Brain microvascular endothelial cell (primary cell): ENCODE results near the gene DOCK10.

Experiments used
- DNase-seq: peaks from one replicate; pipeline ENCODE4 v3.0.0-alpha.2; 2020
- H3K27ac ChIP-seq: fragments of 250-450 bp; sonication (Bioruptor Pico); 2 replicates; pipeline ENCODE4 v1.5.1; 2020; ENCODE audit warnings: mild to moderate bottlenecking, moderate library complexity
- H3K27me3 ChIP-seq: fragments of 250-450 bp; sonication (Bioruptor Pico); replicated peaks from 2 replicates; pipeline ENCODE4 v1.5.1; 2020; ENCODE audit warnings: mild to moderate bottlenecking
- H3K36me3 ChIP-seq: fragments of 250-450 bp; sonication (Bioruptor Pico); replicated peaks from 2 replicates; pipeline ENCODE4 v1.5.1; 2020; ENCODE audit warnings: mild to moderate bottlenecking
- H3K4me3 ChIP-seq: 2 replicates; pipeline ENCODE4 v1.5.1; 2011; ENCODE audit warnings: low read depth, mild to moderate bottlenecking, control low read depth, low read length, moderate library complexity
- in situ Hi-C: cut with HindIII; loops from 2 replicates; pipeline ENCODE4 v1.10.0; 2017; ENCODE audit warnings: low sequenced_read_pairs, low pct_ligation_motif_present
- TF ChIP-seq, protein P1 (sequence below): IDR thresholded peaks from 2 replicates; pipeline ENCODE4 v1.5.1; 2011; ENCODE audit warnings: low read depth, mild to moderate bottlenecking, moderate library complexity, low read length, control low read depth, inconsistent platforms; ENCODE audit errors: missing control alignments

DOCK10 gene

DNA sequence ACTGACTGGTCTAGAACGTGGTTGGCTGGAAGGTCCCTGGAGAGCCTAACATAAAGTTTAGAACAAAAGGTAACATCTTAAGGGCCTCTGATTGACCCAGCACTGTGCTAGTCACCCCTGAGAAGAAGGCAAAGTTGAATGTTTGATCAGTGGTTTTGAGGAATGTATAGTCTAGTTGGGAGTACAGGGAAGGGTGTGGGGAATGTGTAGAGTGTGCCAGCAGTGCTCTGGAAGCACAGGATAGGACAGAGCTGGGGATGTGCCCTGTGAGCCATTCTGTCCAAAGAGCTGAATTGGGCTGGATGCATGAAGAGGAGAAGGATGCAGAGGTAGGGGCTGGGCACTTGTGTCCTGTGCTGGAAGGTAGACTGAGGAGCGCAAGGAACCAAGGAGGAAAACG lies 41.0 kb upstream of the DOCK10 start:
- Histone ChIP-seq H3K4me3 (no peak overlapping the region), H3K27me3 (no peaks in the 10 kb centered on the region), H3K27ac (no peak overlapping the region), H3K36me3 (no peaks in the 10 kb centered on the region)
- DNase-seq, result no peak
- TF ChIP-seq, protein P1, sequence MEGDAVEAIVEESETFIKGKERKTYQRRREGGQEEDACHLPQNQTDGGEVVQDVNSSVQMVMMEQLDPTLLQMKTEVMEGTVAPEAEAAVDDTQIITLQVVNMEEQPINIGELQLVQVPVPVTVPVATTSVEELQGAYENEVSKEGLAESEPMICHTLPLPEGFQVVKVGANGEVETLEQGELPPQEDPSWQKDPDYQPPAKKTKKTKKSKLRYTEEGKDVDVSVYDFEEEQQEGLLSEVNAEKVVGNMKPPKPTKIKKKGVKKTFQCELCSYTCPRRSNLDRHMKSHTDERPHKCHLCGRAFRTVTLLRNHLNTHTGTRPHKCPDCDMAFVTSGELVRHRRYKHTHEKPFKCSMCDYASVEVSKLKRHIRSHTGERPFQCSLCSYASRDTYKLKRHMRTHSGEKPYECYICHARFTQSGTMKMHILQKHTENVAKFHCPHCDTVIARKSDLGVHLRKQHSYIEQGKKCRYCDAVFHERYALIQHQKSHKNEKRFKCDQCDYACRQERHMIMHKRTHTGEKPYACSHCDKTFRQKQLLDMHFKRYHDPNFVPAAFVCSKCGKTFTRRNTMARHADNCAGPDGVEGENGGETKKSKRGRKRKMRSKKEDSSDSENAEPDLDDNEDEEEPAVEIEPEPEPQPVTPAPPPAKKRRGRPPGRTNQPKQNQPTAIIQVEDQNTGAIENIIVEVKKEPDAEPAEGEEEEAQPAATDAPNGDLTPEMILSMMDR, result no peak
- in situ Hi-C loops, result no loop called here

DNA sequence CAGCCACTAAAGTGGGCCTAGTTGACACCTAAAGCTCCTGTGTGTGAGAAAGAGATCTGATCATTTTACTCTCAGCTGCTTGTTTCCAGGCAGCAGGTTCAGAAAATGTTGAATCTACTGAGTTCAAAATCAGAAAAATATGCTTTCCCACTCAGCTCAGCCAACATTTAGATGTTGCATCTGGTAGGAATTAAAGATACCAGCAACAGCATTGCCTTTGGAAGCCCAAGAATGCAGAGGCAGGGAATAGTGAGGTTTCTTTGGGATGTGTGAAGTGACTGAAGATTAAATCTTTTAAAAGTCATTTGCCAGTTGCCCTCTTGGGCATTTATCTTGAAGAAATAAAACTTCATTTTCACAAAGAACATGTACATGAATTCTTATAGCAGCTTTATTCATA lies 33.9 kb upstream of the DOCK10 start:
- Histone ChIP-seq H3K27ac (no peak overlapping the region), H3K27me3 (no peaks in the 10 kb centered on the region), H3K36me3 (no peaks in the 10 kb centered on the region), H3K4me3 (no peak overlapping the region)
- in situ Hi-C loops, result no loop called here
- TF ChIP-seq, protein P1, result no peak
- no peak for DNase-seq

DNA sequence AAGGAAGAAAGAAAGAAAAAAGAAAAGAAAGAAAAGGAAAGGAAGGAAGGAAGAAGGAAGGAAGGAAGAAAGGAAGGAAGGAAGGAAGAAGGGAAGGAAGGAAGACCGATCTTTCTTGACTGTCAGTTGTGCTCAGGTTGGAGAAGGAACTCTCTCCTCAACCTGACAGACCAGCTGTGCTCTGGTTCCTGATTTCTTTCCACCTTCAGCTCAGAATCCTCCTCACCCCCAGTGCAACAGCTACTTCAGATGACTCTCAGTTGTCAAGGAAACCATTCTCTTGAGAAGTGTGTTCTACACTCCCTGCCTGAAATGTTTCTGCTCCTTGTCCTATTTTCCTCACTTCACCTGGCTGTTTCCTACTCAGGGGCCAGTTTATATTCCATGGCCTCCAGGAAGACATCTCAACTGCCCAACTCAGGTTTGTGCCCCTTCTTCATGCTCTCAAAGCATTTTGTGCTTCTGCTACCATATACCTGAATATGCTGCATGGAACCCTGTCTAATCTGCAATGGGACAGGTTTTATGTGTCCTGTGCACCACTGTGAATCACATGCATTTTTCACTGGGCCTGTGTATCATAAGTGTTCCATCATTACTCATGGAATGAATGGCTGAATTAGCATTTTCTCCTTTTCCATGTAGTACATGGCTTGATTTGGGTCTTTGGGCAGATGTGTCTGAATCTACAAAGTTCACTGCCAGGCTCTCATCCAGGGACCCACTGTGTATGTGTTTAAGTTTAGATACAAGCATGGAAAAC lies 32.8 kb upstream of the DOCK10 start:
- TF ChIP-seq, protein P1, result no peak
- DNase-seq, result no peak
- Histone ChIP-seq H3K27ac (peak overlapping the region; percentile 82), H3K27me3 (no peaks in the 10 kb centered on the region), H3K4me3 (no peak overlapping the region), H3K36me3 (no peaks in the 10 kb centered on the region)
- in situ Hi-C loops, result no loop called here

DNA sequence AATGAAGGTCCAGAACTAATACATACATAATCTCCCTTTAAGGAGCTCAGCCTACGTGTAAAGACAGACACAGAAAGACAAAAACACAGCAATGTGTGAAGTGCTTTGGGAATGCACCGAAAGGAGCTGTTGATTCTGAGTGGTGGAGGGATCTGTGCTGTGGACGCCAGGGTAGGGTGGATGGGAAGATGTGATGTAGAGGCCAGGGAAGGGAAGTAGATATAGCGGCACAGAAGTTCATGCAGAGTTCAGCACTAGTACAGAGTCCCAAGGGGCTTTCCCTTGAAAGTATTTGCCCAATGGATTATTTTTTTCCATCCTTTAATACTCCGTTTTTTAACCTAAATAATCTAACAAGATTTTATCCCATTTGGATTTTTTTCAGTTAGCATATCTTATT lies 32.1 kb upstream of the DOCK10 start:
- in situ Hi-C loops, result no loop called here
- TF ChIP-seq, protein P1, result no peak
- no peak overlapping the region for H3K4me3 ChIP-seq
- no peaks in the 10 kb centered on the region for H3K27me3 ChIP-seq
- H3K27ac ChIP-seq, result peak overlapping the region; percentile 82
- no peaks in the 10 kb centered on the region for H3K36me3 ChIP-seq
- peak; percentile 90 for DNase-seq

DNA sequence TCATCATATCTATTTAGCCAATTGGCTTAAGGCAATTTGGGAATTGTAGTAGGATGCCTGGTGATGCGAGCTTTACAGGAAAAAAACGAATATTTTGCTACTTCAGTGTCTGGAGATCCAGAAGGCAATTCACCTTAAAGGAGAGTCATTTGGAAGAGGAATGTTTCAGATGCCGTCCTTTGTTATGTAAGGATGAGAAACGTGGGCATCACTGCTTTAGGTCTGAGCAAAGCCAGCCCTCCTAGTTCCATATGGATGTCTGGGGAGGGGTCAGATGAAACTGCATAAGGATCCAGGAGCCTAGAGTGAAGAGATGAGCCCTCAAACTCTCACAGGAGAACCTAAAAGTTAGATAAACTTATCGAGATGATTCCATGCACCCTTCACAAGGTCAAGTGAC lies 30.9 kb upstream of the DOCK10 start:
- in situ Hi-C loops, result no loop called here
- H3K27ac ChIP-seq, result no peak overlapping the region
- H3K27me3 ChIP-seq, result no peaks in the 10 kb centered on the region
- TF ChIP-seq, protein P1, result no peak
- H3K4me3 ChIP-seq, result no peak overlapping the region
- no peaks in the 10 kb centered on the region for H3K36me3 ChIP-seq
- no peak for DNase-seq

DNA sequence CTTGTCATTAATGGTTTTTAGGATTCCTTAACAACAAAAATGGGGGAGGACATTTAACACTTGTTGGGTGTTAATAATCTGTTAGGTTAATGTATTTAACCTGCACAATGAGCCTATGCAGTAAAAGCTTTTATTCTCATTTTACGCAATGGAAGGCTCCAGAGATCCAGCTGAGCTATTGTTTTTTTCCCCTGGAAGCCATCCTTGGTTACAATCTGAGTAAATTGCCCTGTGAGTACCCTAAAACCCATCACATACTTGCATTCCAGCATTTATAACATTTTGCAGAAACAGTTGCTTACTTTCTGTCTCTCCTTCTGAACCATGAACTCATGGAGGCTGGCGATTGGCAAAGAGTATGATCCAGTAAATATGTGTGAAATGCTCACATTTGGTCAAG lies 30.2 kb upstream of the DOCK10 start:
- no peaks in the 10 kb centered on the region for H3K27me3 ChIP-seq
- H3K4me3 ChIP-seq, result no peak overlapping the region
- no peaks in the 10 kb centered on the region for H3K36me3 ChIP-seq
- TF ChIP-seq, protein P1, result no peak
- no peak overlapping the region for H3K27ac ChIP-seq
- DNase-seq, result no peak
- in situ Hi-C loops, result no loop called here
